Measurements from ENCODE around the gene APBB2. TPM values are rescaled to one million over a fixed set of nuclear protein-coding genes. Genes with fewer than 3 reads are reported as not detected.

Gene APBB2
- total and polyA plus RNA-seq, 2 of the 4 experiments (the other 2 are of a cell fraction), result 47.9 to 75.5 TPM

GRCh38 chr4:40940756-40941155 lies 273.6 kb downstream of the APBB2 start:
- H3K18ac ChIP-seq (ENCODE audit: low read depth, low read length), result no peak overlapping the region
- no peak overlapping the region for H3K9ac ChIP-seq (ENCODE audit: low read depth, low read length)
- no peak overlapping the region for H2AFZ ChIP-seq (replicated peaks; ENCODE audit: low read length, poor library complexity)
- no peak overlapping the region for H3K23ac ChIP-seq (ENCODE audit: low read depth, low read length)
- H3K9me3 ChIP-seq (ENCODE audit: control insufficient read depth, insufficient read depth, low read length), result no peaks in the 10 kb centered on the region
- H4K20me1 ChIP-seq (ENCODE audit: insufficient read depth, low read length), result no peaks in the 10 kb centered on the region
- in situ Hi-C loops (cut with MboI; ENCODE audit: low sequenced_read_pairs), result no loop called here
- H4K5ac ChIP-seq (ENCODE audit: low read depth, low read length), result no peak overlapping the region
- H3K56ac ChIP-seq (ENCODE audit: extremely low read depth, insufficient read depth, low read length), result no peak overlapping the region
- H2AK5ac ChIP-seq (ENCODE audit: low read depth, low read length), result no peak overlapping the region
- H2BK5ac ChIP-seq (ENCODE audit: low read depth, low read length, poor library complexity, severe bottlenecking), result no peak overlapping the region
- no peak overlapping the region for H2BK120ac ChIP-seq (ENCODE audit: low read depth, low read length)
- DNase-seq (no peak), ATAC-seq (ENCODE audit: low read depth) (no peak)
- TF ChIP-seq NFE2L2 (IDR thresholded peaks at IDR 0.05; ENCODE audit: low read depth, low read length) (no peak), SMC3 (IDR thresholded peaks at IDR 0.05; ENCODE audit: low read depth, low read length) (no peak), MXI1 (IDR thresholded peaks at IDR 0.05; ENCODE audit: borderline replicate concordance, low read depth, low read length) (no peak), MAZ (IDR thresholded peaks at IDR 0.05; ENCODE audit: borderline replicate concordance, low read depth, low read length) (no peak), RCOR1 (IDR thresholded peaks at IDR 0.05; ENCODE audit: insufficient replicate concordance, low read length) (no peak), CTCF (conservative IDR thresholded peaks at IDR 0.05; ENCODE audit: low read depth, low read length) (no peak), USF2 (IDR thresholded peaks at IDR 0.05; ENCODE audit: low read depth, low read length) (no peak), ELK1 (IDR thresholded peaks at IDR 0.05; ENCODE audit: borderline replicate concordance, low read depth, low read length) (no peak), FOS (IDR thresholded peaks at IDR 0.05; ENCODE audit: low read depth, low read length) (no peak), BHLHE40 (IDR thresholded peaks at IDR 0.05; ENCODE audit: low read depth, low read length) (no peak), CEBPB (IDR thresholded peaks at IDR 0.05; ENCODE audit: low read depth, low read length) (no peak)
- H2AK9ac ChIP-seq (replicated peaks; ENCODE audit: low read depth, low read length, poor library complexity), result no peak overlapping the region
- H3K27me3 ChIP-seq (ENCODE audit: control insufficient read depth, insufficient read depth, low read length), result no peaks in the 10 kb centered on the region
- H2BK15ac ChIP-seq (ENCODE audit: low read depth, low read length), result no peak overlapping the region
- WGBS, 2 experiments (ENCODE audit: extremely low coverage in 2 of 2, insufficient read length in 1 of 2), result no CpG with 5 or more reads among the region's 5 CpGs
- H3K27ac ChIP-seq (ENCODE audit: insufficient read depth, low read length), result no peak overlapping the region
- dilution Hi-C loops (cut with HindIII; ENCODE audit: low sequenced_read_pairs, unreplicated experiment), result no loop called here
- H3K79me1 ChIP-seq (ENCODE audit: low read depth in 1 of 2, low read length in 2 of 2), result no peaks in the 10 kb centered on the region
- no TSS peak for BruUV-seq (replicated peaks)
- no peak overlapping the region for H3K14ac ChIP-seq (replicated peaks; ENCODE audit: low read depth, low read length)
- no peak overlapping the region for H3K4me3 ChIP-seq (ENCODE audit: insufficient read depth, low read depth, low read length)
- no peak overlapping the region for H4K91ac ChIP-seq (ENCODE audit: insufficient read depth, low read depth, low read length)
- H3K4ac ChIP-seq (ENCODE audit: low read depth, low read length), result no peak overlapping the region
- intact Hi-C loops (cut with micrococcal nuclease), result no loop called here
- H3K4me2 ChIP-seq (ENCODE audit: low read depth, low read length), result no peak overlapping the region
- H3K36me3 ChIP-seq (ENCODE audit: control insufficient read depth, insufficient read depth, low read length), result peaks cover 9% of the 10 kb centered on the region; the same call in 1 of the 2 replicates
- CTCF ChIA-PET, result no interaction called here
- H3K4me1 ChIP-seq (ENCODE audit: control insufficient read depth, insufficient read depth, low read length), result peaks cover 2% of the 10 kb centered on the region; the same call in 1 of the 2 replicates
- no peak overlapping the region for H4K8ac ChIP-seq (ENCODE audit: low read depth in 2 of 2, low read length in 2 of 2)
- H3K9me1 ChIP-seq (ENCODE audit: insufficient read depth, low read length), result peaks cover 4% of the 10 kb centered on the region; the same call in 1 of the 2 replicates
- H2BK20ac ChIP-seq (ENCODE audit: low read depth, low read length), result no peak overlapping the region
- POLR2A ChIA-PET (ENCODE audit: unreplicated experiment), result no interaction called here

Measured in IMR-90 (cell line).